ENCODE data around the gene CNN2.
A peak's percentile ranks its signal among the peaks of the same experiment; 100 is the strongest.
"Not testable (repeated sequence)": the region's sequence is repeated elsewhere in the genome, so short reads cannot be mapped to it uniquely, and the experiment has no call there.

CNN2 gene

GRCh38 chr19:1017906-1018305, 8.5 kb upstream of the CNN2 start:
- DNase-seq (ENCODE audit: low read depth): no peak
- H3K4me3 ChIP-seq (ENCODE audit: low read length): no peak overlapping the region
- TF ChIP-seq CTCF (conservative IDR thresholded peaks at IDR 0.05; ENCODE audit: low read depth, low read length): no peak

GRCh38 chr19:1018393-1018792, 8.0 kb upstream of the CNN2 start:
- no peak for TF ChIP-seq CTCF (conservative IDR thresholded peaks at IDR 0.05; ENCODE audit: low read depth, low read length)
- no peak overlapping the region for H3K4me3 ChIP-seq (ENCODE audit: low read length)
- DNase-seq (ENCODE audit: low read depth): no peak

- TF ChIP-seq CTCF (conservative IDR thresholded peaks at IDR 0.05; ENCODE audit: low read depth, low read length): no peak
- peak overlapping the region; percentile 88 for H3K4me3 ChIP-seq (ENCODE audit: low read length)
- DNase-seq (ENCODE audit: low read depth): no peak
These were observed 7.3 kb upstream of the CNN2 start for GRCh38 chr19:1018932-1019615.

- TF ChIP-seq CTCF (conservative IDR thresholded peaks at IDR 0.05; ENCODE audit: low read depth, low read length): no peak
- no peak for DNase-seq (ENCODE audit: low read depth)
- H3K4me3 ChIP-seq (ENCODE audit: low read length): peak overlapping the region; percentile 88
These were observed 6.8 kb upstream of the CNN2 start for GRCh38 chr19:1019616-1019961.

- TF ChIP-seq CTCF (conservative IDR thresholded peaks at IDR 0.05; ENCODE audit: low read depth, low read length): no peak
- H3K4me3 ChIP-seq (ENCODE audit: low read length): peak overlapping the region; percentile 88
- no peak for DNase-seq (ENCODE audit: low read depth)
These were observed 6.2 kb upstream of the CNN2 start for GRCh38 chr19:1019980-1020867.

GRCh38 chr19:1020868-1021425, 5.5 kb upstream of the CNN2 start, which contains the start of gene TMEM259:
TSS of gene TMEM259 (minus strand) at chr19:1021123. CDS start at chr19:1020996, 127 bp downstream.
- TF ChIP-seq CTCF (conservative IDR thresholded peaks at IDR 0.05; ENCODE audit: low read depth, low read length): no peak
- peak; percentile 87 for DNase-seq (ENCODE audit: low read depth)
- peak within 1 kb of the TSS; percentile 88 for H3K4me3 ChIP-seq (ENCODE audit: low read length)

GRCh38 chr19:1023883-1024188, 2.6 kb upstream of the CNN2 start:
- DNase-seq (ENCODE audit: low read depth): not testable (repeated sequence)

GRCh38 chr19:1025080-1025479, 1.3 kb upstream of the CNN2 start:
- DNase-seq (ENCODE audit: low read depth); H3K4me3 ChIP-seq (ENCODE audit: low read length): not testable (repeated sequence)

More at GRCh38 chr19:1023883-1024188, 2.6 kb upstream of the CNN2 start:
- not testable (repeated sequence) for H3K4me3 ChIP-seq (ENCODE audit: low read length)

All from retinal pigment epithelial cell (primary cell).